ENCODE data around the gene HS3ST3A1.

The HS3ST3A1 gene

GRCh38 chr17:13485327-13485726, 116.4 kb downstream of the HS3ST3A1 start:
- no peak for DNase-seq

DNA sequence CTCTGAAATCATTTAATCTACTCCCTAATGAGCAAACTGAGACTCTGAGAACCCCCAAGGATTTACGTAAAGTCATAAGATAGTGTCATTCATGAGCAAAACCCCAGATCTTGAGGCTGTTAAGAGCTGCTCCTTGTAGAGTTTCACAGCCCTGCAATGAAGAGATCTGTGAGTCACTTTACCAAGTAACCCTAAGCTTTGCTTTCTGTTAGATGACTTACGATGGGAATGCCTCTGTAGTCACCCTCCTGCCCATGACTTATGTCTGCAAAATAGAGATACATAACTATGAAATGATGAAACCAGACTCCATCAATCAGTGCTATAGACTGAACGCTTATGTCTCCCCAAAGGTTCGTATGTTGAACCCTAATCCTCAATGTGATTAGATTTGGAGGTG, 117.7 kb downstream of the HS3ST3A1 start:
- DNase-seq: no peak

DNA sequence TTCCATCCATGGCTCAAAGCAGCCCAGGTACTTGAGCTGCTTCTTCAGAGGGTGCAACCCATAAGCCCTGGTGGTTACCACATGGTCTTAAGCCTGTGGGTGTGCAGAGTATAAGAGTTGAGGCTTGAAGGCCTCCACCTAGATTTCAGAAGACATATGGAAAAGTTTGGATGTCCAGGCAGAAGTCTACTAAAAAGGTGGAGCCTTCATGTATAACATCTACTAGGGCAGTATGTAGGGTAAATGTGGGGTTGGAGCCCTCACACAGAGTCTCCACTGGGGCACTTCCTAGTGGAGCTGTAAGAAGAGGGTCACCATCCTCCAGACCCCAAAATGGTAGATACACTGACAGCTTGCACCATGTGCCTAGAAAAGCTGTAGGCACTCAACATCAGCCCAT, 120.9 kb downstream of the HS3ST3A1 start:
- no peak for DNase-seq

DNA sequence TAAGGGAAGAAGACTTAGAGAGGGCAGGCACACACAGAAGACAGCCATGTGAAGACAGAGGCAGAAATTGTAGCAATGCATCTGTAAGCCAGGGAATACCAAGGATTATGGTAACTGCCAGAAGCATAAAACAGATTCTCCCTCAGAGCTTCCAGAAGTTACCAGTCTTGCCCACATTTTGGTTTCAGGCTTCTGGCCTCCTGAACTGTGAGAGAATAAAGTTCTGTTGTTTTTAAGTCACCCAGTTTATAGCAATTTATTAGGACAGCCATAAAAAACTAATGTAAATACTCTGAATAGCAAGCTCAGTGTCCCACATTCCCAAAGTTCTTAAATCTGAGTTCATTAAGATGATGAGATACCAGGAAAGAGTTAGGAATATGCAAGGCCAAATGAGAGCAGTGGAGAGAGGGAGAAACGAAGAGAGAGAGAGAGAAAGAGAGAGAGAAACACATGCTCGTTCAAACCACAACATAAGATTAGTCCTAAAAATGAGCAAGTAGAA, 123.4 kb downstream of the HS3ST3A1 start:
- DNase-seq: no peak

DNA sequence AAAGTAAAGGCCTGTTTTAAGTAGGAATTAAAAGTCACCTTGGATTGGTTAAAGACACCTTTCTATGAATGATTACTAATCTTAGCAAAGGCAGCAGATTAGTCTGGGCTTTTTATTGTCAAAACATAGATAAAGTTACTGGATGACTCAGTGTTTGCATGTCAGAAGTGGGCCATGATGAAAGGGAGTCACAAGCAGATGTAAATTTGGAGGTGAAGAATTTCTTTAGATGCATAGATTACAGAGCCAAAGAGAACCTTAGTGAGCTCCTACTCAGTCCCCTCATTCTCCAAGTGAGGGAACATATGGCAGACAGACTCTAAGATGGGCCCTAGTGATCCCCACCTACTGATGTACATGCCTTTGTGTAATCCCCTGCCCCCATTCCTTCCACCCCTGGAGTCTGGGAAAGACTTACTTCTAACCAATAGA, 124.5 kb downstream of the HS3ST3A1 start:
- peak; percentile 55 for DNase-seq

- DNase-seq: peak; percentile 15
Measured at GRCh38 chr17:13476720-13477119, 125.0 kb downstream of the HS3ST3A1 start.

- no peak for DNase-seq
Measured at GRCh38 chr17:13475574-13476223, 126.0 kb downstream of the HS3ST3A1 start.

- DNase-seq: no peak
Measured at GRCh38 chr17:13474073-13474800, 127.5 kb downstream of the HS3ST3A1 start.

- DNase-seq: no peak
Measured at GRCh38 chr17:13465678-13466077, 136.1 kb downstream of the HS3ST3A1 start.

GRCh38 chr17:13462673-13463124, 139.0 kb downstream of the HS3ST3A1 start:
- DNase-seq: no peak

- no peak for DNase-seq
Measured at GRCh38 chr17:13462146-13462545, 139.6 kb downstream of the HS3ST3A1 start.

GRCh38 chr17:13460261-13461000, 141.3 kb downstream of the HS3ST3A1 start:
- no peak for DNase-seq

DNA sequence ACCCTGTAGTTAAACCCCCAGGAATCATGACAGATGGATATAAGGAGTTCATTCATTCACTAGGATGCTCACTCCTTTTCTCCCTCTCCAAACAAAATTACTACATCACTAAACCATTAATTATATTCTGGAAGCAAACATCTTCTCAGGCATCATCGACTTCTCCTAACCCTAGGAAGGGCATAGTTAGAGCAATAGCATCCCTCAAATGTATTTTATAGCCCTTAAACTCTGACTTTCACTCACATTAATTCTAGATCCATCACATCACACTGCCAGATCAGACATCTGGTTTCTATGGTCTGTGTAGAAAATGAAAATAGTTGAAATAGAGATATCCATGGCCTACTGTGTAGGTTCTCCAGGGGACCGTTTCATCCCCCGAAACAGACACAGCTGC, 143.9 kb downstream of the HS3ST3A1 start:
- no peak for DNase-seq

Data from NCI-H226 (cell line).